ENCODE data around the gene KCNQ1OT1. TPM values are rescaled to one million over a fixed set of nuclear protein-coding genes. Genes with fewer than 3 reads are reported as not detected.
A peak's percentile ranks its signal among the peaks of the same experiment; 100 is the strongest.

Gene KCNQ1OT1
- total RNA-seq, 2 experiments from 2014 or later, result 0.33 to 0.44 TPM

- Mint-ChIP-seq H3K4me1 (no peaks in the 10 kb centered on the region), H3K36me3 (no peaks in the 10 kb centered on the region), H3K4me3 (no peak overlapping the region), H3K9me3 (ENCODE audit: low read depth) (no peaks in the 10 kb centered on the region), H3K27ac (no peak overlapping the region), H3K27me3 (no peaks in the 10 kb centered on the region)
- CTCF ChIA-PET, result no interaction called here
- ATAC-seq (no peak), DNase-seq (peak; percentile 33)
These were observed 25.8 kb downstream of the KCNQ1OT1 start for GRCh38 chr11:2673871-2674471.

GRCh38 chr11:2673250-2673610 is 26.6 kb downstream of the KCNQ1OT1 start:
- no peak for ATAC-seq
- Mint-ChIP-seq H3K4me1 (no peaks in the 10 kb centered on the region), H3K9me3 (ENCODE audit: low read depth) (no peaks in the 10 kb centered on the region), H3K27ac (no peak overlapping the region), H3K4me3 (no peak overlapping the region), H3K27me3 (no peaks in the 10 kb centered on the region), H3K36me3 (no peaks in the 10 kb centered on the region)
- CTCF ChIA-PET, result no interaction called here
- DNase-seq, result no peak

- Mint-ChIP-seq H3K27ac (no peak overlapping the region), H3K27me3 (no peaks in the 10 kb centered on the region), H3K4me3 (no peak overlapping the region), H3K9me3 (ENCODE audit: low read depth) (no peaks in the 10 kb centered on the region), H3K36me3 (no peaks in the 10 kb centered on the region), H3K4me1 (peaks cover 4% of the 10 kb centered on the region)
- no peak for ATAC-seq
- CTCF ChIA-PET, result no interaction called here
- DNase-seq, result no peak
These were observed 27.1 kb downstream of the KCNQ1OT1 start for GRCh38 chr11:2672553-2673249.

DNA sequence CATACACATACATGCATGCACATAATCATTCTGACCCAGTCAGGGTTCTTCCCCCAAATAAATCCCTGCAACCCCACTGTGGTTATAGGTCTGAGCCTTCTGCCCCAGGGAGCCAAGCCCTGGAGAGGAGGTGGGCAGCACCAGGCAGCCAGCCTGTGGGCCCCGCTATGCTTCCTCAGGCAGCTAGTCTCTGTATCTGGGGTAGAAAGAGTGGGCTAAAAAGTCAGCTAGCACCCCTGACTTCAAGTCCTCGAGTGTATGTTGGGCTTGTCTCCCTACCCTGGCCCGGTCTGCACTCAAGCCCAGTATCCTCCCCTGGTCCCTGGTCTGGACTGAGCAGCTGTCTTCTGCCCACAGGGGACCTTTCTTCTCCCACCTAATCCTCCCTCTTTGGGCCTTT is 28.0 kb downstream of the KCNQ1OT1 start:
- peak; percentile 26 for DNase-seq
- CTCF ChIA-PET, result no interaction called here

DNA sequence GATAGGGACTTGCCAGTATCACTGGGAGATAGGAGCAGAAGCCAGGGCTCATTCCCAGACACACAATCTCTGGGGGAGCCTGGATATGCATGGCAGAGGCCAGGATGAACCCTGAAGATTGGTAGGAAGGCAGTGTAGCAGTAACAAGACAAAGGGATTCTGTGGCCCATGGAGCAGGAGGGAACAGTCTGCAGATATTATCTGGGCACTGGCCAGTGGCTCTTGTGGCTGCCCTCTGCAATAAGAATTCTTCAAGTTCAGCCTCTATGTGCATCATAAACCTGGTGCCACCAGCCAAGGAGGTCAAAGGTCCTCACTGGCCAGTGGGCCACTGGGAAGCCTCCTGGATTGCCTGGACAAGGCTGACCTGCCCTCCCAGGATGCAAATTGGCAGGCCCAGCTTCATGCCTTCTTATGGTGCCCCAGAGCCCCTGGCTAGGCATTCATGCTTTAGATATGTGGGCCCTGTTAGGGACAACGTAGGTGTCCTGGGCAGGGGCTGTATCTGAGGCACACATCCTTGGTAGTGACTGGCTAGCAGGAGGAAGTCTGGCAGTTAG is 29.2 kb downstream of the KCNQ1OT1 start:
- Mint-ChIP-seq H3K4me3 (no peak overlapping the region), H3K4me1 (peaks cover 4% of the 10 kb centered on the region), H3K27ac (no peak overlapping the region), H3K9me3 (ENCODE audit: low read depth) (no peaks in the 10 kb centered on the region), H3K36me3 (no peaks in the 10 kb centered on the region), H3K27me3 (no peaks in the 10 kb centered on the region)
- CTCF ChIA-PET, result no interaction called here
- no peak for DNase-seq
- ATAC-seq, result no peak

More for the DNA sequence above, 28.0 kb downstream of the KCNQ1OT1 start:
- H3K36me3 Mint-ChIP-seq, result no peaks in the 10 kb centered on the region
- no peaks in the 10 kb centered on the region for H3K9me3 Mint-ChIP-seq (ENCODE audit: low read depth)
- no peak for ATAC-seq
- no peak overlapping the region for H3K27ac Mint-ChIP-seq
- no peaks in the 10 kb centered on the region for H3K27me3 Mint-ChIP-seq
- H3K4me1 Mint-ChIP-seq, result peaks cover 4% of the 10 kb centered on the region
- no peak overlapping the region for H3K4me3 Mint-ChIP-seq

- ATAC-seq, result no peak
- no peaks in the 10 kb centered on the region for H3K27me3 Mint-ChIP-seq
- no peaks in the 10 kb centered on the region for H3K36me3 Mint-ChIP-seq
- H3K9me3 Mint-ChIP-seq (ENCODE audit: low read depth), result no peaks in the 10 kb centered on the region
- no peak overlapping the region for H3K27ac Mint-ChIP-seq
- H3K4me1 Mint-ChIP-seq, result peaks cover 4% of the 10 kb centered on the region
- no peak overlapping the region for H3K4me3 Mint-ChIP-seq
- no peak for DNase-seq
- CTCF ChIA-PET, result no interaction called here
These were observed 29.9 kb downstream of the KCNQ1OT1 start for GRCh38 chr11:2669634-2670469.

GRCh38 chr11:2668876-2669275 is 30.9 kb downstream of the KCNQ1OT1 start:
- DNase-seq (no peak), ATAC-seq (no peak)
- Mint-ChIP-seq H3K27me3 (no peaks in the 10 kb centered on the region), H3K27ac (no peak overlapping the region), H3K36me3 (no peaks in the 10 kb centered on the region), H3K9me3 (ENCODE audit: low read depth) (no peaks in the 10 kb centered on the region), H3K4me3 (no peak overlapping the region), H3K4me1 (peaks cover 4% of the 10 kb centered on the region)
- CTCF ChIA-PET, result interaction anchor here (1.7 kb wide), 1 partner anchor 10 kb away, joined by 3 read pairs; no protein-coding TSS in a partner anchor

DNA sequence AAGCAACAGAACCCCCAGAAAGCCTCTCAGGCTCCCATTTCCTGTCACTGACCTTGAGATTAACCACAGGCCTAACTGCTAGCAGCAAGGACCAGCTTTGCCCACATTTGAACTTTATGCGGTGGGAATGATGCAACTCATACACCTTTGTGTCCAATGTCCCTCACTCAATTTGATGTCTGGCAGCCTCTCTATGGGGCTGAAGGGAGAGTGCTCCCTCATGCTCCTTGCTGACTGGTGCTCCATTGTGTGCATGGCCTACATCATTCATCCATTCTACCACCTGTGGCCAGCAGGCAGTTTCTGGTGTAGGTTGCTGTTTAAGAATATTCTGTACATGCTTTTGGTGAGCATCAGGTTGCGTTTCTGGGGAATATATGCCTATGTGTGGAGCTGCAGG is 31.9 kb downstream of the KCNQ1OT1 start:
- Mint-ChIP-seq H3K36me3 (no peaks in the 10 kb centered on the region), H3K27me3 (no peaks in the 10 kb centered on the region), H3K4me3 (no peak overlapping the region), H3K4me1 (peaks cover 4% of the 10 kb centered on the region), H3K27ac (no peak overlapping the region), H3K9me3 (ENCODE audit: low read depth) (no peaks in the 10 kb centered on the region)
- CTCF ChIA-PET, result interaction anchor here (1.7 kb wide), 1 partner anchor 9 kb away, joined by 3 read pairs; no protein-coding TSS in a partner anchor
- DNase-seq, result peak; percentile 37
- no peak for ATAC-seq

- Mint-ChIP-seq H3K9me3 (ENCODE audit: low read depth) (no peaks in the 10 kb centered on the region), H3K4me3 (no peak overlapping the region), H3K36me3 (peaks cover 1% of the 10 kb centered on the region), H3K27ac (no peak overlapping the region), H3K27me3 (no peaks in the 10 kb centered on the region), H3K4me1 (peaks cover 4% of the 10 kb centered on the region)
- ATAC-seq (no peak), DNase-seq (peak; percentile 35)
- CTCF ChIA-PET, result no interaction called here
These were observed 32.8 kb downstream of the KCNQ1OT1 start for GRCh38 chr11:2666828-2667570.

- H3K9me3 Mint-ChIP-seq (ENCODE audit: low read depth), result no peaks in the 10 kb centered on the region
- no peak overlapping the region for H3K27ac Mint-ChIP-seq
- no peak for DNase-seq
- H3K4me1 Mint-ChIP-seq, result peaks cover 4% of the 10 kb centered on the region
- CTCF ChIA-PET, result no interaction called here
- no peaks in the 10 kb centered on the region for H3K27me3 Mint-ChIP-seq
- no peak for ATAC-seq
- H3K36me3 Mint-ChIP-seq, result peaks cover 1% of the 10 kb centered on the region
- H3K4me3 Mint-ChIP-seq, result no peak overlapping the region
These were observed 33.4 kb downstream of the KCNQ1OT1 start for GRCh38 chr11:2666401-2666741.

DNA sequence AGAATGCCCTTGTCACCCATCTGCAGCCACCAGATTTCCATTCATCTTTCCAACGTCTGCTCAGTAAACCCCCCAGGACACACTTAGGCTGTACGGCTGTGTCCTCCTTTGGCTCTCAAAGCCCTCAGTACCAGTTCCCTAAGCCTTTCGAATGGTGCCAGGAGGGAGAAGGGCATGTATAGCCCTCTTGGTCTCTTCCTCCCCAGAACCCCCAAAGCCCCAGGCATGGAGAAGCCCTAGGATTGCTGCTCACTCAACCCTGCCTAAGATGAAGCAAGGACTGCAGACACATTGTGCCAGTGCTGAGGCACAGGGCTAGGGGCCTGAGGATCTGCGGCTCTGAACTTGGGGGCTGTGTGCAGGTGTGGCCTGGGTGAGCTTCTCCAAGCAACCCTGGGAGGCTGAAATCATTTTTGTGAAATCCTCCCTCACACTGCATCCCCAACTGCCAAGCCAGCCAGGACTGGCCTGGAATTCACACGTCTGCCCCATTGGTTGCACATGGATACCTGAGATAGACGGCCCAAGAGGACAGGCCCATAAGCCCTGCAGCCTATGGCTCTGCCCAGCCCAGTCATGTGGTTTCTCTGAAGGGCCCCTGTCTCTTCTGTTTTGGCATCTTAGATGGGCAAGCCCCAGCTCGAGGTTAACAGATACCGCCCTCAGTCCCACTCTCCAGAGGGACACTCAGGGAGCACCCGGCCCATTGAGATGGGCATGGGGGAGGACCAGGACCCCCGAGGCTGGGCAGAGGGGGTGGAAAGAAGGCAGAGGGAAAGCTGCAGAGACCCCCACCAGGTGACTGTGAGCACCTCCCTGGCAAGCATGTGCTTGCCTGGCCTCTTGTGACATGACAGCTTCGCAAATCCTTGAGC is 34.0 kb downstream of the KCNQ1OT1 start:
- Mint-ChIP-seq H3K4me3 (no peak overlapping the region), H3K36me3 (peaks cover 6% of the 10 kb centered on the region), H3K9me3 (ENCODE audit: low read depth) (peaks cover 2% of the 10 kb centered on the region), H3K27me3 (no peaks in the 10 kb centered on the region), H3K27ac (no peak overlapping the region), H3K4me1 (peaks cover 4% of the 10 kb centered on the region)
- DNase-seq (peak; percentile 30), ATAC-seq (no peak)
- CTCF ChIA-PET, result no interaction called here

- CTCF ChIA-PET, result no interaction called here
- no peak for DNase-seq
- Mint-ChIP-seq H3K27ac (no peak overlapping the region), H3K9me3 (ENCODE audit: low read depth) (peaks cover 4% of the 10 kb centered on the region), H3K4me3 (no peak overlapping the region), H3K4me1 (peaks cover 4% of the 10 kb centered on the region), H3K27me3 (no peaks in the 10 kb centered on the region), H3K36me3 (peaks cover 7% of the 10 kb centered on the region)
- ATAC-seq, result no peak
These were observed 34.8 kb downstream of the KCNQ1OT1 start for GRCh38 chr11:2664791-2665525.
